HCT116 (cell line): Measurements from ENCODE around the gene RFC4. TPM values are rescaled to one million over a fixed set of nuclear protein-coding genes. Genes with fewer than 3 reads are reported as not detected.
A peak's percentile ranks its signal among the peaks of the same experiment; 100 is the strongest.

ENCODE experiments used
- ATAC-seq: fragments of 200-7000 bp; cut with Tn5 transposase; 2 replicates; pipeline ENCODE4 v1.9.1; 2020; ENCODE audit warnings: mild to moderate bottlenecking, moderate library complexity
- BruUV-seq: library from RNA; stranded (reverse); fragments of 400-500 nt; replicated peaks from 2 replicates; lab custom pipeline; 2021; lab: Mats Ljungman, UMichigan
- CTCF ChIA-PET: fragments of 300-600 bp; sonication (Branson Sonifier 250); formaldehyde crosslinking; loops from one replicate; lab custom pipeline; 2021; ENCODE audit warnings: antibody characterized with exemption; lab: Charles Lee
- POLR2A ChIA-PET: fragments of 300-600, 350-600 bp; sonication (Branson Sonifier 250); formaldehyde crosslinking; loops from one replicate; lab custom pipeline; 2021; ENCODE audit warnings: antibody characterized with exemption; lab: Charles Lee
- RAD21 ChIA-PET, 2 experiments: fragments of 300-600 bp; sonication (Branson Sonifier 250); formaldehyde crosslinking; loops; one replicate each; lab custom pipeline; 2023; ENCODE audit warnings: low total read pairs in 2 of 2; ENCODE audit not compliant: uncharacterized antibody in 2 of 2, unreplicated experiment in 2 of 2, low non-redundant PET in 1 of 2; lab: Charles Lee
- DNase-seq: peaks from one replicate; pipeline ENCODE4 v3.0.0-alpha.2; 2010; ENCODE audit warnings: low read depth, low spot score
- H2AFZ ChIP-seq: fragments of 200-600 bp; shearing (Covaris generic), sonication (generic); 2 replicates; pipeline ENCODE4 v1.6.1; 2017; ENCODE audit warnings: low read depth, mixed run types, mixed read lengths, antibody characterized with exemption, low read length; ENCODE audit not compliant: poor library complexity, severe bottlenecking
- H3K27ac ChIP-seq: 2 replicates; pipeline ENCODE4 v1.5.1; 2012; ENCODE audit warnings: low read depth, low read length
- H3K27me3 ChIP-seq: fragments of 200-600 bp; sonication (generic); 2 replicates; pipeline ENCODE4 v1.6.1; 2016; ENCODE audit warnings: mixed run types, low read length, mixed read lengths; ENCODE audit not compliant: insufficient read depth
- H3K36me3 ChIP-seq, 2 experiments: fragments of 200-500 bp in 1 of 2; fragments of 200-600 bp in 1 of 2; sonication (Bioruptor generic) in 1 of 2; sonication (generic) in 1 of 2; 2 replicates each; pipeline versions ENCODE4 v1.5.1 to v1.6.1; 2014 to 2016; ENCODE audit warnings: low read length in 2 of 2, inconsistent platforms in 1 of 2, mixed read lengths in 1 of 2, mixed run types in 1 of 2; ENCODE audit not compliant: insufficient read depth in 2 of 2, control insufficient read depth in 1 of 2
- H3K4me1 ChIP-seq, 2 experiments: fragments of 200-600 bp in 1 of 2; sonication (generic) in 1 of 2; 2 replicates each; pipeline versions ENCODE4 v1.5.1 to v1.6.1; 2012 to 2017; ENCODE audit warnings: low read length in 2 of 2, inconsistent platforms in 1 of 2, mild to moderate bottlenecking in 1 of 2, mixed read lengths in 1 of 2, mixed run types in 1 of 2, moderate library complexity in 1 of 2; ENCODE audit not compliant: insufficient read depth in 2 of 2, control insufficient read depth in 1 of 2
- H3K4me2 ChIP-seq: fragments of 200-600 bp; sonication (generic); 2 replicates; pipeline ENCODE4 v1.6.1; 2017; ENCODE audit warnings: mixed run types, low read length, mixed read lengths
- H3K4me3 ChIP-seq, 2 experiments: fragments of 200-600 bp in 1 of 2; sonication (generic) in 1 of 2; replicated peaks in 1 of 2; 2 replicates each; pipeline ENCODE4 v1.5.1; 2011 to 2016; ENCODE audit warnings: low read length in 2 of 2, control low read depth in 1 of 2, low read depth in 1 of 2, mild to moderate bottlenecking in 1 of 2, mixed read lengths in 1 of 2, mixed run types in 1 of 2
- H3K79me2 ChIP-seq: fragments of 200-600 bp; sonication (generic); 2 replicates; pipeline ENCODE4 v1.6.1; 2017; ENCODE audit warnings: mild to moderate bottlenecking, mixed run types, low read length, moderate library complexity, mixed read lengths; ENCODE audit not compliant: insufficient read depth
- H3K9ac ChIP-seq: fragments of 200-600 bp; sonication (generic); 2 replicates; pipeline ENCODE4 v1.6.1; 2016; ENCODE audit warnings: low read length, mixed read lengths
- H3K9me2 ChIP-seq: fragments of 200-600 bp; sonication (generic), shearing (Covaris generic); 2 replicates; pipeline ENCODE4 v1.6.1; 2017; ENCODE audit warnings: mixed run types, mild to moderate bottlenecking, moderate library complexity; ENCODE audit not compliant: insufficient read depth
- H3K9me3 ChIP-seq, 2 experiments: fragments of 200-500 bp in 1 of 2; fragments of 200-600 bp in 1 of 2; sonication (Bioruptor generic) in 1 of 2; sonication (generic) in 1 of 2; 2 replicates each; pipeline ENCODE4 v1.6.1; 2014 to 2017; ENCODE audit warnings: low read length in 2 of 2, mixed read lengths in 2 of 2, inconsistent platforms in 1 of 2, low read depth in 1 of 2, mild to moderate bottlenecking in 1 of 2, mixed run types in 1 of 2, moderate library complexity in 1 of 2; ENCODE audit not compliant: control insufficient read depth in 1 of 2, insufficient read depth in 1 of 2
- H4K20me1 ChIP-seq: fragments of 200-600 bp; sonication (generic), shearing (Covaris generic); 2 replicates; pipeline ENCODE4 v1.6.1; 2017; ENCODE audit warnings: mixed run types, mild to moderate bottlenecking, moderate library complexity; ENCODE audit not compliant: insufficient read depth
- CBX3 ChIP-seq: IDR thresholded peaks from 2 replicates; pipeline ENCODE4 v1.6.1; 2012; ENCODE audit warnings: low read depth
- CEBPB ChIP-seq: IDR thresholded peaks from 2 replicates; pipeline ENCODE4 v1.6.1; 2012; ENCODE audit warnings: low read depth
- ELF1 ChIP-seq: IDR thresholded peaks from 2 replicates; pipeline ENCODE4 v1.6.1; 2012; ENCODE audit warnings: low read depth, borderline replicate concordance
- EZH2 ChIP-seq: fragments of 200-600 bp; sonication (generic); IDR thresholded peaks from 2 replicates; pipeline ENCODE4 v1.6.1; 2017; ENCODE audit warnings: antibody characterized with exemption, mixed run types
- FOSL1 ChIP-seq: IDR thresholded peaks from 2 replicates; pipeline ENCODE4 v1.6.1; 2012; ENCODE audit warnings: low read depth
- JUND ChIP-seq: IDR thresholded peaks from 2 replicates; pipeline ENCODE4 v1.6.1; 2012
- MAX ChIP-seq: IDR thresholded peaks from 2 replicates; pipeline ENCODE4 v1.6.1; 2012
- POLR2AphosphoS5 ChIP-seq: IDR thresholded peaks from 2 replicates; pipeline ENCODE4 v1.6.1; 2011; ENCODE audit warnings: mild to moderate bottlenecking, low read depth, low read length, moderate library complexity
- RAD21 ChIP-seq: IDR thresholded peaks from 2 replicates; pipeline ENCODE4 v1.6.1; 2012; ENCODE audit warnings: low read depth, mild to moderate bottlenecking
- SIN3A ChIP-seq: IDR thresholded peaks from 2 replicates; pipeline ENCODE4 v1.6.1; 2012; ENCODE audit warnings: low read depth
- TCF7L2 ChIP-seq: IDR thresholded peaks from 2 replicates; pipeline ENCODE4 v1.7.0; 2011; ENCODE audit warnings: borderline replicate concordance, inconsistent platforms; ENCODE audit not compliant: insufficient read depth, insufficient read length; ENCODE audit errors: extremely low read depth
- YY1 ChIP-seq: IDR thresholded peaks from 2 replicates; pipeline ENCODE4 v1.6.1; 2011; ENCODE audit warnings: low read length, low read depth, moderate library complexity, mild to moderate bottlenecking; ENCODE audit not compliant: insufficient replicate concordance; ENCODE audit errors: extremely low read depth
- ZBTB33 ChIP-seq: IDR thresholded peaks from 2 replicates; pipeline ENCODE4 v1.6.1; 2011; ENCODE audit warnings: mild to moderate bottlenecking, low read length, moderate library complexity; ENCODE audit not compliant: insufficient replicate concordance; ENCODE audit errors: extremely low read depth
- ZFX ChIP-seq: fragments of 450-650 bp; IDR thresholded peaks from 2 replicates; pipeline ENCODE4 v1.6.1; 2017
- ZNF274 ChIP-seq: fragments of 200-500 bp; sonication (Bioruptor generic); IDR thresholded peaks from 2 replicates; pipeline ENCODE4 v1.6.1; 2014; ENCODE audit warnings: mild to moderate bottlenecking, low read depth, low read length, inconsistent platforms
- intact Hi-C: fragments of 100-400 bp; cut with micrococcal nuclease; formaldehyde crosslinking; loops from 2 replicates; pipeline ENCODE4 v1.10.0; 2022
- total RNA-seq: library from RNA; stranded (reverse); gene quantifications from one replicate; pipeline ENCODE4 v1.2.1, GENCODE V29; 2021; ENCODE audit not compliant: unreplicated experiment
- TF ChIP-seq, protein P1 (sequence below), 3 experiments: fragments of 200-600 bp in 1 of 3; sonication (generic) in 1 of 3; IDR thresholded peaks in 2 of 3; conservative IDR thresholded peaks in 1 of 3; 2 replicates each; pipeline ENCODE4 v1.5.1; 2012 to 2017; ENCODE audit warnings: low read depth in 2 of 3, low read length in 2 of 3, antibody characterized with exemption in 1 of 3, borderline replicate concordance in 1 of 3, control low read depth in 1 of 3, mild to moderate bottlenecking in 1 of 3, mixed read lengths in 1 of 3, mixed run types in 1 of 3, moderate library complexity in 1 of 3; ENCODE audit not compliant: insufficient read depth in 1 of 3

RFC4 gene
- total RNA-seq, 1 experiment from 2014 or later: 86.2 TPM

DNA sequence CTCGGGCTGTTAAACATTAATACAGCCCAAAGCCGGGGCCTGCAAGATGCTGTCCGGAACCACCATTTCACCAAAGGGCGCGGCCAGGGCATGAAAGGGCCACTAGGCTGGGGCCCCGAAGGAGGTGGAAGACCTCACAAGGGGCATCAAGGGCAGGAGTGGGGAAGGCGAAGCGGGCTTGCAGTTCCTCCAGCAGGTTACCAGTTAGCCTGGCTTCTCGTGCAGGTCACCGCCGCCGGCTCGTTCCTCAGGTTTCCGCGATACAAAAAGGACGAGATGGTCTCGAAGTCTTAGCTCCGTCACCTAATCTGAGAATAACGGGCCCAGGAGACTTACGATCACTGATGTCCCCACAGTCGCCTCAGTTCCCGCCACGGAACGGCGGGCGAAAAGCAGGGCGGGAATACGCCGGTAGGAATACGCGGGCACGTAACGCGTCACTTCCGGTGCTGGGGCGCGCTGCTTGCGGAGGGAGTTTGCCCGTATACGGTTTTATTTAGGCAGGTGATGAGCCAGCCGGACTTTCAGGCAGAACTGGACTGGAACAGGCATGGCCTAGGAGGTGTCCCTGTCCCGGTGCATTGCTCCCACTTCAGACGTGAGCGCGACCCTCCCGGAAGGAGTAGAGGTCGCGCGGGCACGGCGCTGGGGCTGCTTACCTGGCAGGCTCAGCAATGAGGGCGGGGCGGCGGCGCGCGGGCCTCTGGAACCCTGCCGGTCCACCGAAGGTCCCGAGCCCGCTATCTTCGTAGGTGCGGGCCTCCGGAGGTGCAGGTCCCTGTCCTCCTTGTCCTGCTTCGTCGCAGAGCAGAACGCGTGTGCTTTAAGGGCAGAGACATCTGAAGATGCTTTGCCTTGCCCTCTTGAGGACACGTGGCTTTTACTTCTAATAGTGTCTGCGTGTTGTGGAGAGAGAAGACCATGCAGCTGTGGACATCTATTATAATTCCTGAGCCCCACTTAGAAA lies at the start of gene RFC4 (continued):
- TF ChIP-seq, protein P1, sequence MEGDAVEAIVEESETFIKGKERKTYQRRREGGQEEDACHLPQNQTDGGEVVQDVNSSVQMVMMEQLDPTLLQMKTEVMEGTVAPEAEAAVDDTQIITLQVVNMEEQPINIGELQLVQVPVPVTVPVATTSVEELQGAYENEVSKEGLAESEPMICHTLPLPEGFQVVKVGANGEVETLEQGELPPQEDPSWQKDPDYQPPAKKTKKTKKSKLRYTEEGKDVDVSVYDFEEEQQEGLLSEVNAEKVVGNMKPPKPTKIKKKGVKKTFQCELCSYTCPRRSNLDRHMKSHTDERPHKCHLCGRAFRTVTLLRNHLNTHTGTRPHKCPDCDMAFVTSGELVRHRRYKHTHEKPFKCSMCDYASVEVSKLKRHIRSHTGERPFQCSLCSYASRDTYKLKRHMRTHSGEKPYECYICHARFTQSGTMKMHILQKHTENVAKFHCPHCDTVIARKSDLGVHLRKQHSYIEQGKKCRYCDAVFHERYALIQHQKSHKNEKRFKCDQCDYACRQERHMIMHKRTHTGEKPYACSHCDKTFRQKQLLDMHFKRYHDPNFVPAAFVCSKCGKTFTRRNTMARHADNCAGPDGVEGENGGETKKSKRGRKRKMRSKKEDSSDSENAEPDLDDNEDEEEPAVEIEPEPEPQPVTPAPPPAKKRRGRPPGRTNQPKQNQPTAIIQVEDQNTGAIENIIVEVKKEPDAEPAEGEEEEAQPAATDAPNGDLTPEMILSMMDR (IDR thresholded peaks at IDR 0.05 in 2 of 3, conservative IDR thresholded peaks at IDR 0.05 in 1 of 3; ENCODE audit: borderline replicate concordance in 1 of 3, insufficient read depth in 1 of 3, low read depth in 2 of 3, low read length in 2 of 3): no peak
- TF ChIP-seq TCF7L2 (peak; percentile 4), MAX (peak; percentile 27; the same call in 1 of the 2 replicates)

GRCh38 chr3:186854954-186855353 lies 48.7 kb upstream of the RFC4 start:
- Histone ChIP-seq H3K4me1 (no peaks in the 10 kb centered on the region), H3K27me3 (no peaks in the 10 kb centered on the region), H3K79me2 (no peaks in the 10 kb centered on the region), H3K4me3 (no peak overlapping the region), H3K36me3 (no peaks in the 10 kb centered on the region), H3K9ac (no peak overlapping the region), H2AFZ (no peak overlapping the region), H3K4me2 (no peak overlapping the region), H3K9me2 (no peaks in the 10 kb centered on the region), H3K9me3 (no peaks in the 10 kb centered on the region), H4K20me1 (no peaks in the 10 kb centered on the region), H3K27ac (no peak overlapping the region)
- POLR2A ChIA-PET: interaction anchor here (0.6 kb wide), 1 partner anchor 827 kb away, joined by 4 read pairs; no protein-coding TSS in a partner anchor
- ATAC-seq: no peak
- intact Hi-C loops: no loop called here
- BruUV-seq: no TSS peak
- RAD21 ChIA-PET: no interaction called here
- DNase-seq: no peak
- CTCF ChIA-PET: no interaction called here
- no peak for TF ChIP-seq FOSL1
- TF ChIP-seq ELF1: no peak
- no peak for TF ChIP-seq ZBTB33
- TF ChIP-seq YY1: no peak
- TF ChIP-seq CBX3: no peak
- no peak for TF ChIP-seq ZFX
- TF ChIP-seq MAX: no peak
- TF ChIP-seq POLR2AphosphoS5: no peak
- TF ChIP-seq RAD21: no peak
- no peak for TF ChIP-seq SIN3A
- TF ChIP-seq ZNF274: no peak
- no peak for TF ChIP-seq TCF7L2
- no peak for TF ChIP-seq EZH2
- no peak for TF ChIP-seq CEBPB
- no peak for TF ChIP-seq JUND
